HepG2 (cell line): ENCODE results near the gene ST3GAL2. TPM values are rescaled to one million over a fixed set of nuclear protein-coding genes. Genes with fewer than 3 reads are reported as not detected.

Experiments used
- CBFB ChIP-seq: sonication (generic); formaldehyde crosslinking; IDR thresholded peaks from 2 replicates; pipeline ENCODE4 v1.4.0; 2020; ENCODE audit warnings: missing genetic modification reagents
- ETV5 ChIP-seq: IDR thresholded peaks from 2 replicates; pipeline ENCODE4 v1.6.1; 2018; ENCODE audit warnings: missing biosample characterization, missing genetic modification reagents, inconsistent platforms, borderline replicate concordance
- GTF3A ChIP-seq: sonication (generic); formaldehyde crosslinking; conservative IDR thresholded peaks from 2 replicates; pipeline ENCODE4 v1.4.0; 2020; ENCODE audit warnings: mild to moderate bottlenecking, missing genetic modification reagents
- PAX8 ChIP-seq: sonication (generic); formaldehyde crosslinking; IDR thresholded peaks from 2 replicates; pipeline ENCODE4 v1.8.0; 2022; ENCODE audit warnings: mild to moderate bottlenecking, missing genetic modification reagents, borderline replicate concordance
- RXRA ChIP-seq: sonication (generic); formaldehyde crosslinking; IDR thresholded peaks from 2 replicates; pipeline ENCODE4 v1.5.1; 2020; ENCODE audit warnings: missing genetic modification reagents
- STAT5B ChIP-seq: sonication (generic); formaldehyde crosslinking; IDR thresholded peaks from 2 replicates; pipeline ENCODE4 v1.4.0; 2020; ENCODE audit warnings: missing genetic modification reagents
- TMF1 ChIP-seq: sonication (generic); formaldehyde crosslinking; IDR thresholded peaks from 2 replicates; pipeline ENCODE4 v1.8.1; 2022; ENCODE audit warnings: low read depth, missing genetic modification reagents
- ZNF232 ChIP-seq: sonication (generic); formaldehyde crosslinking; IDR thresholded peaks from 2 replicates; pipeline ENCODE4 v1.4.0; 2020; ENCODE audit warnings: missing genetic modification reagents, borderline replicate concordance
- ZNF446 ChIP-seq: sonication (generic); formaldehyde crosslinking; IDR thresholded peaks from 2 replicates; pipeline ENCODE4 v1.5.0; 2020; ENCODE audit warnings: mild to moderate bottlenecking, missing genetic modification reagents
- ZNF605 ChIP-seq: sonication (generic); formaldehyde crosslinking; IDR thresholded peaks from 2 replicates; pipeline ENCODE4 v1.8.0; 2022; ENCODE audit warnings: mild to moderate bottlenecking, missing genetic modification reagents
- ZNF687 ChIP-seq: sonication (generic); formaldehyde crosslinking; IDR thresholded peaks from 2 replicates; pipeline ENCODE4 v1.5.1; 2020; ENCODE audit warnings: mild to moderate bottlenecking, missing genetic modification reagents, moderate library complexity
- ZNF891 ChIP-seq: sonication (generic); formaldehyde crosslinking; IDR thresholded peaks from 2 replicates; pipeline ENCODE4 v1.5.0; 2020; ENCODE audit warnings: mild to moderate bottlenecking, missing genetic modification reagents
- polyA plus RNA-seq, 8 experiments: library from polyadenylated mRNA; depleted of rRNA in 3 of 8; stranded (reverse) in 7 of 8; unstranded in 1 of 8; fragments of >200 nt; fragmentation: Illumina TruSeq in 4 of 8; extraction: Trizol in 4 of 8; gene quantifications; 2 replicates each; pipeline versions ENCODE4 v1.2.1 to v1.2.3, GENCODE V29; 2011 to 2016; ENCODE audit warnings: low read depth in 4 of 8, missing spikeins in 1 of 8, mixed read lengths in 1 of 8; ENCODE audit not compliant: insufficient read depth in 1 of 8
- total RNA-seq, 5 experiments: library from RNA; depleted of rRNA; stranded (reverse); fragments of >200 nt; fragmentation: Illumina TruSeq; extraction: Trizol; gene quantifications; 2 replicates each; pipeline ENCODE4 v1.2.3, GENCODE V29; 2016; ENCODE audit warnings: low read depth in 1 of 5
- TF ChIP-seq, protein P1 (sequence below): sonication (generic); formaldehyde crosslinking; conservative IDR thresholded peaks from 2 replicates; pipeline ENCODE4 v1.4.0; 2020; ENCODE audit warnings: mild to moderate bottlenecking, missing genetic modification reagents, moderate library complexity
- TF ChIP-seq, protein P2 (sequence below): sonication (generic); formaldehyde crosslinking; IDR thresholded peaks from 2 replicates; pipeline ENCODE4 v1.9.0; 2022; ENCODE audit warnings: missing genetic modification reagents, mild to moderate bottlenecking, borderline replicate concordance
- TF ChIP-seq, protein P3 (sequence below): sonication (generic); formaldehyde crosslinking; IDR thresholded peaks from 2 replicates; pipeline ENCODE4 v1.4.0; 2020; ENCODE audit warnings: missing genetic modification reagents, borderline replicate concordance

ST3GAL2 gene
- total and polyA plus RNA-seq, 2 of the 13 experiments (the other 11 are each of a cell fraction or from before 2014, with no cell fraction given): 16.3 to 24.9 TPM

GRCh38 chr16:70481929-70482536 is 43.1 kb upstream of the ST3GAL2 start (continued):
- TF ChIP-seq, protein P1, sequence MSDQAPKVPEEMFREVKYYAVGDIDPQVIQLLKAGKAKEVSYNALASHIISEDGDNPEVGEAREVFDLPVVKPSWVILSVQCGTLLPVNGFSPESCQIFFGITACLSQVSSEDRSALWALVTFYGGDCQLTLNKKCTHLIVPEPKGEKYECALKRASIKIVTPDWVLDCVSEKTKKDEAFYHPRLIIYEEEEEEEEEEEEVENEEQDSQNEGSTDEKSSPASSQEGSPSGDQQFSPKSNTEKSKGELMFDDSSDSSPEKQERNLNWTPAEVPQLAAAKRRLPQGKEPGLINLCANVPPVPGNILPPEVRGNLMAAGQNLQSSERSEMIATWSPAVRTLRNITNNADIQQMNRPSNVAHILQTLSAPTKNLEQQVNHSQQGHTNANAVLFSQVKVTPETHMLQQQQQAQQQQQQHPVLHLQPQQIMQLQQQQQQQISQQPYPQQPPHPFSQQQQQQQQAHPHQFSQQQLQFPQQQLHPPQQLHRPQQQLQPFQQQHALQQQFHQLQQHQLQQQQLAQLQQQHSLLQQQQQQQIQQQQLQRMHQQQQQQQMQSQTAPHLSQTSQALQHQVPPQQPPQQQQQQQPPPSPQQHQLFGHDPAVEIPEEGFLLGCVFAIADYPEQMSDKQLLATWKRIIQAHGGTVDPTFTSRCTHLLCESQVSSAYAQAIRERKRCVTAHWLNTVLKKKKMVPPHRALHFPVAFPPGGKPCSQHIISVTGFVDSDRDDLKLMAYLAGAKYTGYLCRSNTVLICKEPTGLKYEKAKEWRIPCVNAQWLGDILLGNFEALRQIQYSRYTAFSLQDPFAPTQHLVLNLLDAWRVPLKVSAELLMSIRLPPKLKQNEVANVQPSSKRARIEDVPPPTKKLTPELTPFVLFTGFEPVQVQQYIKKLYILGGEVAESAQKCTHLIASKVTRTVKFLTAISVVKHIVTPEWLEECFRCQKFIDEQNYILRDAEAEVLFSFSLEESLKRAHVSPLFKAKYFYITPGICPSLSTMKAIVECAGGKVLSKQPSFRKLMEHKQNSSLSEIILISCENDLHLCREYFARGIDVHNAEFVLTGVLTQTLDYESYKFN (CRISPR knock-in tag): peak; percentile 66
- TF ChIP-seq, protein P2, sequence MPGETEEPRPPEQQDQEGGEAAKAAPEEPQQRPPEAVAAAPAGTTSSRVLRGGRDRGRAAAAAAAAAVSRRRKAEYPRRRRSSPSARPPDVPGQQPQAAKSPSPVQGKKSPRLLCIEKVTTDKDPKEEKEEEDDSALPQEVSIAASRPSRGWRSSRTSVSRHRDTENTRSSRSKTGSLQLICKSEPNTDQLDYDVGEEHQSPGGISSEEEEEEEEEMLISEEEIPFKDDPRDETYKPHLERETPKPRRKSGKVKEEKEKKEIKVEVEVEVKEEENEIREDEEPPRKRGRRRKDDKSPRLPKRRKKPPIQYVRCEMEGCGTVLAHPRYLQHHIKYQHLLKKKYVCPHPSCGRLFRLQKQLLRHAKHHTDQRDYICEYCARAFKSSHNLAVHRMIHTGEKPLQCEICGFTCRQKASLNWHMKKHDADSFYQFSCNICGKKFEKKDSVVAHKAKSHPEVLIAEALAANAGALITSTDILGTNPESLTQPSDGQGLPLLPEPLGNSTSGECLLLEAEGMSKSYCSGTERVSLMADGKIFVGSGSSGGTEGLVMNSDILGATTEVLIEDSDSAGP (CRISPR knock-in tag): peak; percentile 20; the same call in 1 of the 2 replicates
- TF ChIP-seq STAT5B (CRISPR knock-in tag) (no peak), CBFB (no peak), ZNF605 (no peak), ZNF891 (no peak), GTF3A (CRISPR knock-in tag) (no peak), ZNF687 (CRISPR knock-in tag) (no peak), ZNF232 (CRISPR knock-in tag) (no peak), ETV5 (peak; percentile 25; the same call in 1 of the 2 replicates), PAX8 (CRISPR knock-in tag) (no peak), RXRA (CRISPR knock-in tag) (peak; percentile 20; the same call in 1 of the 2 replicates), ZNF446 (no peak), TMF1 (CRISPR knock-in tag) (no peak)
- TF ChIP-seq, protein P3, sequence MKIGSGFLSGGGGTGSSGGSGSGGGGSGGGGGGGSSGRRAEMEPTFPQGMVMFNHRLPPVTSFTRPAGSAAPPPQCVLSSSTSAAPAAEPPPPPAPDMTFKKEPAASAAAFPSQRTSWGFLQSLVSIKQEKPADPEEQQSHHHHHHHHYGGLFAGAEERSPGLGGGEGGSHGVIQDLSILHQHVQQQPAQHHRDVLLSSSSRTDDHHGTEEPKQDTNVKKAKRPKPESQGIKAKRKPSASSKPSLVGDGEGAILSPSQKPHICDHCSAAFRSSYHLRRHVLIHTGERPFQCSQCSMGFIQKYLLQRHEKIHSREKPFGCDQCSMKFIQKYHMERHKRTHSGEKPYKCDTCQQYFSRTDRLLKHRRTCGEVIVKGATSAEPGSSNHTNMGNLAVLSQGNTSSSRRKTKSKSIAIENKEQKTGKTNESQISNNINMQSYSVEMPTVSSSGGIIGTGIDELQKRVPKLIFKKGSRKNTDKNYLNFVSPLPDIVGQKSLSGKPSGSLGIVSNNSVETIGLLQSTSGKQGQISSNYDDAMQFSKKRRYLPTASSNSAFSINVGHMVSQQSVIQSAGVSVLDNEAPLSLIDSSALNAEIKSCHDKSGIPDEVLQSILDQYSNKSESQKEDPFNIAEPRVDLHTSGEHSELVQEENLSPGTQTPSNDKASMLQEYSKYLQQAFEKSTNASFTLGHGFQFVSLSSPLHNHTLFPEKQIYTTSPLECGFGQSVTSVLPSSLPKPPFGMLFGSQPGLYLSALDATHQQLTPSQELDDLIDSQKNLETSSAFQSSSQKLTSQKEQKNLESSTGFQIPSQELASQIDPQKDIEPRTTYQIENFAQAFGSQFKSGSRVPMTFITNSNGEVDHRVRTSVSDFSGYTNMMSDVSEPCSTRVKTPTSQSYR (CRISPR knock-in tag): no peak
